HCEC 1CT (cell line): ENCODE measurements around the gene TSPAN18.

ENCODE experiments used
- DNase-seq: peaks from one replicate; pipeline ENCODE4 v3.0.0-alpha.2; 2017

Gene TSPAN18

GRCh38 chr11:44761551-44761961 lies 34.8 kb downstream of the TSPAN18 start:
- no peak for DNase-seq

GRCh38 chr11:44763121-44763820 lies 36.5 kb downstream of the TSPAN18 start:
- no peak for DNase-seq

GRCh38 chr11:44764583-44764982 lies 37.8 kb downstream of the TSPAN18 start:
- DNase-seq, result no peak

- DNase-seq, result no peak
Observed at GRCh38 chr11:44765026-44765595, 38.3 kb downstream of the TSPAN18 start.

GRCh38 chr11:44765676-44766075 lies 38.9 kb downstream of the TSPAN18 start:
- DNase-seq, result no peak

GRCh38 chr11:44766112-44766971 lies 39.6 kb downstream of the TSPAN18 start:
- peak; percentile 27 for DNase-seq

- no peak for DNase-seq
Observed at GRCh38 chr11:44766972-44767278, 40.2 kb downstream of the TSPAN18 start.

- no peak for DNase-seq
Observed at GRCh38 chr11:44767421-44767820, 40.7 kb downstream of the TSPAN18 start.

- no peak for DNase-seq
Observed at GRCh38 chr11:44770401-44770800, 43.6 kb downstream of the TSPAN18 start.

- no peak for DNase-seq
Observed at GRCh38 chr11:44771252-44771734, 44.5 kb downstream of the TSPAN18 start.

- no peak for DNase-seq
Observed at GRCh38 chr11:44771841-44772240, 45.1 kb downstream of the TSPAN18 start.

- no peak for DNase-seq
Observed at GRCh38 chr11:44773351-44773965, 46.7 kb downstream of the TSPAN18 start.

- DNase-seq, result no peak
Observed at GRCh38 chr11:44774108-44774507, 47.3 kb downstream of the TSPAN18 start.

GRCh38 chr11:44774731-44775130 lies 48.0 kb downstream of the TSPAN18 start:
- DNase-seq, result no peak

- peak; percentile 9 for DNase-seq
Observed at GRCh38 chr11:44775366-44775984, 48.7 kb downstream of the TSPAN18 start.

- no peak for DNase-seq
Observed at GRCh38 chr11:44775985-44776446, 49.3 kb downstream of the TSPAN18 start.

- DNase-seq, result no peak
Observed at GRCh38 chr11:44776551-44777208, 49.9 kb downstream of the TSPAN18 start.

- no peak for DNase-seq
Observed at GRCh38 chr11:44777209-44778194, 50.7 kb downstream of the TSPAN18 start.

GRCh38 chr11:44778195-44779100 lies 51.7 kb downstream of the TSPAN18 start:
- DNase-seq, result no peak
